Left renal cortex interstitium (tissue), 4 donors: Measurements from ENCODE around the gene WDR41. TPM values are rescaled to one million over a fixed set of nuclear protein-coding genes. Genes with fewer than 3 reads are reported as not detected.
"Not testable (repeated sequence)": the region's sequence is repeated elsewhere in the genome, so short reads cannot be mapped to it uniquely, and the experiment has no call there.

Experiments used
- DNase-seq, 4 donors: peaks; one replicate each; pipeline ENCODE4 v3.0.0-alpha.2; 2013; ENCODE audit warnings: low read depth in 4 of 4, low spot score in 2 of 4, missing footprints in 1 of 4
- polyA plus RNA-seq, 4 donors: library from polyadenylated mRNA; unstranded; fragments of 120-200 nt; gene quantifications; one replicate each; pipeline ENCODE4 v1.2.1, GENCODE V29; 2013; ENCODE audit not compliant: insufficient read length in 4 of 4

The WDR41 gene, protein sequence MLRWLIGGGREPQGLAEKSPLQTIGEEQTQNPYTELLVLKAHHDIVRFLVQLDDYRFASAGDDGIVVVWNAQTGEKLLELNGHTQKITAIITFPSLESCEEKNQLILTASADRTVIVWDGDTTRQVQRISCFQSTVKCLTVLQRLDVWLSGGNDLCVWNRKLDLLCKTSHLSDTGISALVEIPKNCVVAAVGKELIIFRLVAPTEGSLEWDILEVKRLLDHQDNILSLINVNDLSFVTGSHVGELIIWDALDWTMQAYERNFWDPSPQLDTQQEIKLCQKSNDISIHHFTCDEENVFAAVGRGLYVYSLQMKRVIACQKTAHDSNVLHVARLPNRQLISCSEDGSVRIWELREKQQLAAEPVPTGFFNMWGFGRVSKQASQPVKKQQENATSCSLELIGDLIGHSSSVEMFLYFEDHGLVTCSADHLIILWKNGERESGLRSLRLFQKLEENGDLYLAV
- polyA plus RNA-seq = 10 to 100 TPM; 50.0 to 60.5 (median 52.9) TPM

DNA sequence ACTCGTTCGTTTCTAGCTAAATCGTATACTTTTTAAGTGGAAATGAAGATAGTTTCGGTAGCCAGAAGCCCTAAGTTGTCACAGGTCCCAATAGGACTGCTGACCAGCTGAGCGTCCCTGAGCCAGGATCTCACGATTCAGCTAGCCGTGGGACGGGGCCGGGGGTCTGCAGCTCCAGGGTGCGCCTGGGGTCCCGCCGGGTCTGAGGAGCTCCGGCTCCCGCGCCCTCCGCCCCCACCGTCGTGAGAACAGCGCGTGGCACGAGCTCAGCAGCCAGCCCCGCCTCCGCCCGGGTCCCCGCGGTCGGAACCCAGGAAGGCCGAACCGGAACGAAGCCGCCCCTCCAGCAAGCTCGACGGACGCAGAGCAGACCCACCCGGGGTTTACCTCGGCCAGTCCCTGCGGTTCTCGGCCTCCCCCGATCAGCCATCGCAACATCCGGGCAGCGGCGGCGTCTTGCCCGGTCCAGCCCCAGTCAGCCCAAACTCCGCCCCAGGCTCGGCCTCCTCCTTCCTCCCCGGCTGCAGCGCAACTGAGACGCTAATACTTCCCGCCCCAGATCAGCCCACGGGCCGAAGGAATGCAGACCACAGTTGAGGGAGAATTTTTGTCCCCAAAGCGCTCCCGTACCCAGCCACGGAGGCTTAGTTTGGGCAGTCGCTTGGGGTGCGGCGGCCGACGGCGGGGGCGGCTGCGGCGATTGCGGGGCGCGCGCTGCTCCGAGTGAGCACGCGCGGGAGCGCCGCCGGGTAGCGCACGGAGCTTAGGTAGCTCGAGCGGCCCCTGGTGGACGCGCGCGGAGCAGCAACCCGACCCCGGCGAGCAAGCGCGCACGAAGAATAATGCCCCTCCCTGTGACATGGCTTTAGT, at the start of gene WDR41:
WDR41 (minus strand) TSS at position 534 of the 870 bp plus-strand sequence; CDS start at position 438, 96 bp downstream.
- peak; percentile 85 to 95 (median 90) for DNase-seq

GRCh38 chr5:77531297-77531696, 39.2 kb upstream of the WDR41 start:
- DNase-seq = no peak

DNA sequence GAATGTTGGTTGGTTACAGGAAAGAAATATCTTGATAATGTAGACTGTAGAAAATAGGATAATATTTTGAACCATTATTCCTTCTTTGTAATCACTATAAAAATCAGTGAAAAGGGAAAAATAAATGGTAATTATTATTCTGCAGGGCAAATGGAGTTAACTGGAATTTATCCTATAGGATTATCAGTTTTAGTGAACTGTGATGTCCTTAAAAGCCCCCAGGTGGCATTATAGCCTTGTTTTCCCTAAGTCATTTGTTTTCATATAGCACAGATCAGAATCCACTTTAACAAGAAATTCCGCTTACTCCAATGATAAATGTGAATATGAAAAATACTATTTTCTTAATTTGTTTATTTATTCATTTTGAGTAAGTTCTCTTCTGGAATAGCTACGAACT, 26.2 kb upstream of the WDR41 start:
- DNase-seq = peak in 1 of 4 donors; percentile 2

- DNase-seq = no peak
Measured at GRCh38 chr5:77514457-77514856, 22.3 kb upstream of the WDR41 start.

DNA sequence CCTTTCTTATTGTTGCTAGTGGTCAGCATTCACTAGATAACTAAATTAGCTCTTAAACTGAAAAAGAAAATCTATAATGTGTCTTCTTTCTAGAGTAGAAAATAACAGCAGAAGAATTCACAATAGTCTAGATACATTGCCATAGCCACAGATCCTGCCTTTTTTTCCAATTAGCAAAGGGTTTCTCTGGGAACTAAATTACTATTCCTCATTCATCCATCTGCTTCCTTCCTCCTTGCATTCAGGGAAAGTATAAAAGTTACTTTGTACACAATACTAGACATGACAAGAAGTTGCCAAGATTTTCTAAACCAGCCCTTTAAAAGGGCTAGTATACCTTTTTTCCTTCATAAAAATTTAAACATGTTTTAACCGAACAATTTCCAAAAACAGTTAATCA, 21.2 kb upstream of the WDR41 start:
- no peak for DNase-seq

DNA sequence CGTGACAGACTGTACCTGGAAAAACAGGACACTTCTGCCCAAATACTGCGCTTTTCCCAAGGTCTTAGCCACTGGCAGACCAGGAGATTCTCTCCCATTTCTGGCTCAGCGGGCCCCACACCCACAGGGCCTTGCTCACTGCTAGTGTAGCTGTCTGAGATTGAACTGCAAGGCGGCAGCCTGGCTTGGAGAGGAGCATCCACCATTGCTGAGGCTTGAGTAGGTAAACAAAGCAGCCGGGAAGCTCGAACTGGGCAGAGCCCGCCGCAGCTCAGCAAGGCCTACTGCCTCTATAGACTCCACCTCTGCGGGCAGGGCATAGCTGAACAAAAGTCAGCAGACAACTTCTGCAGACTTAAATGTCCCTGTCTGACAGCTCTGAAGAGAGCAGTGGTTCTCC, 9.0 kb upstream of the WDR41 start:
- DNase-seq = not testable (repeated sequence)

DNA sequence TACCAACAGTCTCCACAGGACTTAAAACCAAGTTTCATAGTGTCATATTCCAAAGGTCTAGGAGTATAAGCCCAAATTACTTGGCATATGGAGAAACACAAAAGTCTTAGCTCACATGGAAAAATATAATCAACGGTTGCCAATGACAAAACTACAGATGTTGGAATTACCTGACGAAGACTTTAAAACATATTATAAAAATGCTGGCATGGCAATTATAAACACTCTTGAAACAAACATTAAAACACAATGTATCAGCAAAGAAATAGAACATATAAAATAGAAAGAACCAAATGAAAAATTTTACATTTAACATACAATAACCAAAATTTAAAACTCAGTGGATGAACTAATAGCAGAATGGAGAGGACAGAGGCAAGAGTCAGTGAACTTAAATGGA, 7.9 kb upstream of the WDR41 start:
- DNase-seq = no peak

DNA sequence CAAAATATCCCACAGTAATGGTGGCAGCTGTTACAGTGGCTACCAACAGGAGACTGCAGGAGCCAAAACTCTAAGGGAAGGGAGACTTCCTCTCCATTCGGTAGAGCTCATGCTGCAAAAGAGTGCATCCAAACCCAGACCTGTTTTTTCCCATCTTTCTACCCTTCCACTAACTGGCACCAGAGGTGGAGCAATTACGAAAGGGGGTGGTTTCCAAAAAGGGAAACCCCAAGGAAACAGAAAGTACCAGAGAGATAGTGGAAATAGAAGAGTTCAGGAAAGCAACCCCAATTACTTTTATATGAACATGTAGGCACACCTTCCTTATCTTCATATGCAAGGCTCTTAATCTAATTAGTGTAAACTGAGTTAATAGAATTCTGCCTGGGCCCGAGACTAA, 7.3 kb upstream of the WDR41 start:
- no peak for DNase-seq

- no peak for DNase-seq
Measured at GRCh38 chr5:77498952-77499351, 6.8 kb upstream of the WDR41 start.

GRCh38 chr5:77494935-77495334, 2.8 kb upstream of the WDR41 start:
- no peak for DNase-seq

DNA sequence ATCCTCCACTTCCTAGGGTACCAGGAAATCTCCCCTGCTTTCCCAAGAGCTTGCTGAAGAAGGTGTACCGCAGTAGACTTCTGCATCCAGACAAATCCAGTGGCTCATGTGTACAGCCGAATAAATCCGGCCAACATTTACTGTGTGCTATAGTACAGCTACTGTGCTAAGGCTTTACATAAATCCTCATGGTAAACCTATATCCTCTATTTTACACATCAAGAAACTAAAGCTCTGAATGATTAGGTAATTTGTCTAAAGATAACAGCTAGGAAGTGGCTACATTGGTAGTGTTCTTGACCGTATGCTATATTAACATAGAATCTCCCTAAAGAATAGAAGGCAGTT, 511 bp upstream of the WDR41 start:
- DNase-seq = no peak

- DNase-seq = not testable (repeated sequence)
Measured at GRCh38 chr5:77490741-77491344, 1.3 kb downstream of the WDR41 start.

GRCh38 chr5:77486344-77486962, 5.7 kb downstream of the WDR41 start:
- DNase-seq = no peak

GRCh38 chr5:77483682-77484081, 8.4 kb downstream of the WDR41 start:
- no peak for DNase-seq

DNA sequence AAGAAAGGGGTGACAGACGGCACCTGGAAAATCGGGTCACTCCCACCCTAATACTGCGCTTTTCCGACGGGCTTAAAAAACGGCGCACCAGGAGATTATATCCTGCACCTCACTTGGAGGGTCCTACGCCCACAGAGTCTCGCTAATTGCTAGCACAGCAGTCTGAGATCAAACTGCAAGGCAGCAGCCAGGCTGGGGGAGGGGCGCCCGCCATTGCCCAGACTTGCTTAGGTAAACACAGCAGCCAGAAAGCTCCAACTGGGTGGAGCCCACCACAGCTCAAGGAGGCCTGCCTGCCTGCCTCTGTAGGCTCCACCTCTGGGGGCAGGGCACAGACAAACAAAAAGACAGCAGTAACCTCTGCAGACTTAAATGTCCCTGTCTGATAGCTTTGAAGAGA, 17.1 kb downstream of the WDR41 start:
- DNase-seq = not testable (repeated sequence)

DNA sequence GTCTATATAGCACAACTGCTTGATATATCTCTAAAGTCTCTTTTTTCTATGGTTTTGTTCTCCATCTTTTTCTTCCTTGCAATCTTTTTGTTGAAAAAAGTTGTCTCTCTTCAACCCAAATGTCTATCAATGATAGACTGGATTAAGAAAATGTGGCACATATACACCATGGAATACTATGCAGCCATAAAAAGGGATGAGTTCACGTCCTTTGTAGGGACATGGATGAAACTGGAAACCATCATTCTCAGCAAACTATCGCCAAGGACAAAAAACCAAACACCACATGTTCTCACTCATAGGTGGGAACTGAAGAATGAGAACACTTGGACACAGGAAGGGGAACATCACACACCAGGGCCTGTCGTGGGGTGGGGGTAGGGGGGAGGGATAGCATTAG, 23.2 kb downstream of the WDR41 start:
- DNase-seq = not testable (repeated sequence)

DNA sequence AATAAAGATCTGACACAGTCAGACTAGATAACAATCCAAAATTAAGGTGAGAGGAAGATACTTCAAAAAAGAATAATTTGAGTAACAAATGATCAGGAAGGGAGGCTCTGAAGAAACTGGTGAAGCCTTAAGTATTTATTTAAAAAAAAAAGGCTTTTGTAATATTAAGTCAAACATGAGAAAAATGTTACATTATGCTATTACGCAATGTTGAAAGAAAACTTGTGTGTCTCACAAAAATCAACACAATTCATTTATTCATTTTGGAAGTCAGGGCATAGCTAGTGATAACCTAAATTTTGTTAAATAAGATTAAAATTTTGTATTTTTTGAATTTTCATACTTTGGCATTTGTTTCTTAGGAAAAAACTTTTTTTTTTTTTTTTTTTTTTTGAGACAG, 28.2 kb downstream of the WDR41 start:
- no peak for DNase-seq

DNA sequence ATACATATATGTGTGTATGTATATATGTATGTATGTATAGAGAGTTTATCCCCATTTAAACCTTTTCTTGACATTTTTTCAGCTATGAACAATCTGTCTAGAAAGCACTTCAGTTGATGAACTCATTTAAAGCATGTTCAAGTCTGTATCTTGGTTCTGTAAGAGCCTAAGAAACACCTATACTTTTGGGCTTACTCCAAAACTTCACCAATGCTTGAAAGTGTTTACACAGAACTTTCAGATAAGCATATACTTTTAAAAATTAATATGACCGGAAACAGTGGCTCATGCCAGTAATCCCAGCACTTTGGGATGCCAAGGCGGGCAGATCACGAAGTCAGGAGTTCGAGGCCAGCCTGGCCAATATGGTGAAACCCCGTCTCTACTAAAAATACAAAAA, 30.8 kb downstream of the WDR41 start:
- no peak for DNase-seq

- no peak for DNase-seq
Measured at GRCh38 chr5:77454123-77454522, 38.0 kb downstream of the WDR41 start.

DNA sequence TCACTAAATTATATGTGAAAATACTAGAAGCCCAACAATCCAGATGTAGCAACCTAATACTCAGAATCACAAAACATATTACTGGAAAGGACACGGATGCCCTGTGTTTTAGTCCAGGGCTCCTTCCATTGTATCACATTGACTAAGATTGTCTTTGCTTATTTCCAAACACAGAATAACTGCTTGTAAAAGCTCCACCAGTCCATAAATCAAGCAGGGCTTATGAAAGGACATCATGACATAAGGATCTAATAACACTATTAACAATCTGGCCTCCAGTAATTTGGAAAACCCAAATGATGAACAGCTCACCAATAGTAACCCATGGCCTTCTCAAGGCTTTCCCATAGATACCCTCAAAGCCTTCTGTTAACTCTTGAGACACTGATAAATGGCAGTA, 39.8 kb downstream of the WDR41 start:
- DNase-seq = no peak

DNA sequence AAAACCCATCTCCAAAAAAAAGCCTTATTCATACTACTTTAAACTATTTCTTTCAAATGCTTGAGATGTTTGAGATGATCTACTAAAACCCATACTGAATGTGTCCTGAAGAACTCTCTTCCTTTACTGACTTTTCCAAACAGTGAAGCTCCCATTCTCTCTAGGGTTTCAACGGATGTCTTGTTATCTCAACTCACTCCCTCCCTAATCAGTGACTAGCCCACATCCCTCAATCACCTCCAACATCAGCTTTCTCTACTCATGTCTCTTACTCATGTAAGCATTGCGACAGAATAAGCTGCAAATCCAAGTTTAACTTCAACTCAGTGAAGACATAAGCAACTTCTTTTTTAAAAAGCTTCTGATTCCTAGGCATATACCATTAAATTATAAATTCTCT, 42.1 kb downstream of the WDR41 start:
- no peak for DNase-seq
